GM12865 (cell line): ENCODE data around the gene CCM2.
"Not testable (repeated sequence)": the region's sequence is repeated elsewhere in the genome, so short reads cannot be mapped to it uniquely, and the experiment has no call there.

ENCODE experiments used
- DNase-seq: peaks from one replicate; pipeline ENCODE4 v3.0.0; 2010; ENCODE audit warnings: low read depth
- H3K4me3 ChIP-seq: 2 replicates; pipeline ENCODE4 v1.5.1; 2011; ENCODE audit warnings: mild to moderate bottlenecking, low read depth, low read length, control low read depth
- TF ChIP-seq, protein P1 (sequence below): IDR thresholded peaks from 2 replicates; pipeline ENCODE4 v1.5.1; 2011; ENCODE audit warnings: low read length, control low read depth, low read depth, inconsistent platforms; ENCODE audit not compliant: insufficient read depth; ENCODE audit errors: missing control alignments

Gene CCM2

DNA sequence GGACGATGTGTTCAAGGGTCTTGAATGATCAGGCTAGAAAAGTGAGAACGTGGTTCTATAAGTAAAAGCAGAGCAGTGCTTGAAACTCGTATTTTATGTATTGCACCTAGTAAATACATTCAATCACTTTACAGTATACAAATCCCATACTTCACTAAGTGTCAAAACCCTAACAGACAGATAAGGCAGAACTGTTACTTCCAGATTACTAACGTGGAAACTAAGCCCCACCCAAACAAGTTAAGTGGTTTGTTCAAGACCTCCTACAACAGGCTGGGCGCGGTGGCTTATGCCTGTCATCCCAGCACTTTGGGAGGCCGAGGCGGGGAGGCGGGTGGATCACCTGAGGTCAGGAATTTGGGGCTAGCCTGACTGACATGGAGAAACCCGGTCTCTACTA is 12.0 kb upstream of the CCM2 start:
- DNase-seq = no peak
- TF ChIP-seq, protein P1, sequence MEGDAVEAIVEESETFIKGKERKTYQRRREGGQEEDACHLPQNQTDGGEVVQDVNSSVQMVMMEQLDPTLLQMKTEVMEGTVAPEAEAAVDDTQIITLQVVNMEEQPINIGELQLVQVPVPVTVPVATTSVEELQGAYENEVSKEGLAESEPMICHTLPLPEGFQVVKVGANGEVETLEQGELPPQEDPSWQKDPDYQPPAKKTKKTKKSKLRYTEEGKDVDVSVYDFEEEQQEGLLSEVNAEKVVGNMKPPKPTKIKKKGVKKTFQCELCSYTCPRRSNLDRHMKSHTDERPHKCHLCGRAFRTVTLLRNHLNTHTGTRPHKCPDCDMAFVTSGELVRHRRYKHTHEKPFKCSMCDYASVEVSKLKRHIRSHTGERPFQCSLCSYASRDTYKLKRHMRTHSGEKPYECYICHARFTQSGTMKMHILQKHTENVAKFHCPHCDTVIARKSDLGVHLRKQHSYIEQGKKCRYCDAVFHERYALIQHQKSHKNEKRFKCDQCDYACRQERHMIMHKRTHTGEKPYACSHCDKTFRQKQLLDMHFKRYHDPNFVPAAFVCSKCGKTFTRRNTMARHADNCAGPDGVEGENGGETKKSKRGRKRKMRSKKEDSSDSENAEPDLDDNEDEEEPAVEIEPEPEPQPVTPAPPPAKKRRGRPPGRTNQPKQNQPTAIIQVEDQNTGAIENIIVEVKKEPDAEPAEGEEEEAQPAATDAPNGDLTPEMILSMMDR = no peak
- no peak overlapping the region for H3K4me3 ChIP-seq

DNA sequence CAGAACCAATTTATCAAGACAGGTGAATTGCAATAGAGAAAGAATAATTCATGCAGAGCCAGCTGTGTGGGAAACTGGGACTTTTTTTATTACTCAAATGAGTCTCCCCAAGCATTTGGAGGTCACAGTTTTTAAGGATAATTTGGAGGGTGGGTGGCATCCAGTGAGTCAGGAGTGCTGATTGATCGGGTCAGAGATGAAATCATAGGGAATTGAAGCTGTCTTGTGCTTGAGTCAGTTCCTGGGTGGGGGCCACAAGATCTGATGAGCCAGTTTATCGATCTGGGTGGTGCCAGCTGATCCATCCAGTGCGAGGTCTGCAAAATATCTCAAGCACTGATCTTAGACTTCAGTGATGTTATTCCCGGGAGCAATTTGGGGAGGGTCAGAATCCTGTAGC is 11.3 kb upstream of the CCM2 start:
- no peak for DNase-seq
- H3K4me3 ChIP-seq = no peak overlapping the region
- TF ChIP-seq, protein P1 = no peak

DNA sequence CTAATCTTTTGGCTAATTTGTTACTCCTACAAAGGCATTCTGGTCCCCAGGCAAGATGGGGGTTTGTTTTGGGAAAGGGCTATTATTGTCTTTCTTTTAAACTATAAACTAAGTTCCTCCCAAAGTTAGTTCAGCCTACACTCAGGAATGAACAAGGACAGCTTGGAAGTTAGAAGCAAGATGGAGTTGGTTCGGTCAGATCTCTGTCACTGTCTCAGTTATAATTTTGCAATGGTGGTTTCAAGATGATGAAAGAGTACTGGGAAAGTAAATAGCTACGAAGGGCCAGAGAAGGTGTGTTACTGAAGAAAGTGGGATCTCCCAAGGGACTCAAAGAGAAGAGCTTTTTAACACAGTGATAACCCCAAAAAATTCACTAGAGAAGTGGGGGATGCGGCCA is 10.9 kb upstream of the CCM2 start:
- TF ChIP-seq, protein P1 = no peak
- DNase-seq = no peak
- H3K4me3 ChIP-seq = no peak overlapping the region

DNA sequence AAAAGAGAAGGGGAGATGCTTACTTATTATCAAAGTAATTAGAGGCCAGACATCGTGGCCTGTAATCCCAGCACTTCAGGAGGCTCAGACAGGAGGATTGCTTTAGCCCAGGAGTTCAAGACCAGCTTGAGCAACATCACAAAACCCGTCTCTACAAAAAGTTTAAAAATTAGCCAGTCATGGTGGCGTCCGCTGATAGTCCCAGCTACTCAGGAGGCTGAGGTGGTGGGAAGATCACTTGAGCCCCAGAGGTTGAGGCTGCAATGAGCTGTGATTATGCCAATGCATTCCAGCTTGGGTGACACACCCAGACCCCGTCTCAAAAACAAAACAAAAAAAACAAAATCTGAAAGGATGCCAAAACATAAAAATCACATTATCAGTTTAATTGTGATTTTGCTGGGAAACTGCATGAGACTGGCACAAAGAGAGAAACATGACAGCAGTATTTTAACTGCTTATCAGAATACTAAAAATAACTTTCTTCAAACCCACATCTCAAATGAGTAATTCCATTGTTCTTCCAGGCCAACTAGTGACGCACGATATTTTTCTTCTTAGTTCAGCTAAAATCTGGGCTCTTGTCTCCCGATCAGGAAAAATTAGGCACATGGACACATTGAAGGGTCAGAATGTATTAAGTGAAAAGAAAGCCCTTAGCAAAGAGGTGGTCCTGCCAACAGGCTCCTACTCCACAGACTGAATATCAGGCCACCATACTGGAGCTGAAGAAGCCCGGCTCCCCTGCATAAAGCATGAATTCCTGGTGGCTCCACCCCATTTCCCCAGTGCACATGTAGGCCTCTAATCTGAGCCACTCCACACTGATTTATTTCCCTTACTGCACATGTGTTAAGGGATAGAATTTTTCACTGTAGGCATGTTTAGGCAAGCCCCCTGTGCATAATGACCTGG is 9.6 kb upstream of the CCM2 start:
- no peak for DNase-seq
- H3K4me3 ChIP-seq = no peak overlapping the region
- TF ChIP-seq, protein P1 = no peak

DNA sequence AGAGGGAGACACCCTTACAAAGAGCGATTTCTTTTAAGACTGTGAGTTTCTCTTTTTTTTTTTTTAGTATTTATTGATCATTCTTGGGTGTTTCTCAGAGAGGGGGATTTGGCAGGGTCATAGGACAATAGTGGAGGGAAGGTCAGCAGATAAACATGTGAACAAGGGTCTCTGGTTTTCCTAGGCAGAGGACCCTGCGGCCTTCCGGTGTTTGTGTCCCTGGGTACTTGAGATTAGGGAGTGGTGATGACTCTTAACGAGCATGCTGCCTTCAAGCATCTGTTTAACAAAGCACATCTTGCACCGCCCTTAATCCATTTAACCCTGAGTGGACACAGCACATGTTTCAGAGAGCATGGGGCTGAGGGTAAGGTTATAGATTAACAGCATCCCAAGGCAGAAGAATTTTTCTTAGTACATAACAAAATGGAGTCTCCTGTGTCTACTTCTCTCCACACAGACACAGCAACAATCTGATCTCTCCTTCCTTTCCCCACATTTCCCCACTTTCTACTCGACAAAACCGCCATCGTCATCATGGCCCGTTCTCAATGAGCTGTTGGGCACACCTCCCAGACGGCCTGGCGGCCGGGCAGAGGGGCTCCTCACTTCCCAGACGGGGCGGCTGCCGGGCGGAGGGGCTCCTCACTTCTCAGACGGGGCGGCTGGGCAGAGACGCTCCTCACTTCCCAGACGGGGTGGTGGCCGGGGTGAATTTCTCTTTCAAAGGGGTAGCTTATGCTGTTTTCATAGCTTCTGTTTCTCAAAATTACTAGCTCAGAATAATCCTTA is 7.8 kb upstream of the CCM2 start:
- not testable (repeated sequence) for H3K4me3 ChIP-seq, DNase-seq

DNA sequence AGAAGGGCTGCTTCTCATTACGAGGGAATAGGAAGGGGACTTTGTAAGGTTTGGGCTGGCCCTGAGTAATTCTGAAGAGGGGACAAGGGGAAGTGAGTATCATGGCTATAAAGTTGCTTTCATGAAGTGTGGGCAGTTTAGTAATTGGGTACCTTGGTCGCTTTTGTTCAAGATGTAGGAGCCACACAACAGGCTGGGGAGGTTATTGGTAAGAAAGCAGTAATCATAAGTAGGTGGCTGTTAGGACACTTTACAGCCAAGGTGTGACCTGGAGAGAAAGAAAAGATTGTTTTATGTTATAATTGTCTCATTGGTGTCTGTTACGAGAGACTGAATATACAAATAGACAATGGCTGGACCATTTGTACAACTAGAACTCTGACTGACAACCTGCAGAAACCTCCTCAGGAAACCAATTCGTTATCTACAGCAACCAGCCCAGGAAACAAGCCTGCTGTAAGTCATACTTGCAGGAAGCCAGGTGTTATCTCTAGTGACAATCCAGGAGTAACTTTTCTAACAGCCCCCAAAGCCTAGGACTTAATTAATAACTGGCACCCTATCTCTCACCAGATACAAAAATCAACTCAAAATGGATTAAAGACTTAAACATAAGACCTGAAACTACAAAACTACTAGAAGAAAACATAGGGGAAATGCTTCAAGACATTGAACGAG is 5.0 kb upstream of the CCM2 start:
- peak; percentile 74 for DNase-seq
- H3K4me3 ChIP-seq = peak overlapping the region; percentile 6
- TF ChIP-seq, protein P1 = no peak
